NCI-H1048 (cell line): Measurements from ENCODE around the gene RABEP2.
"Not testable (repeated sequence)": the region's sequence is repeated elsewhere in the genome, so short reads cannot be mapped to it uniquely, and the experiment has no call there.

Source experiments
- DNase-seq: peaks from one replicate; lab custom pipeline; 2025; lab: John Stamatoyannopoulos, UW

The RABEP2 gene

DNA sequence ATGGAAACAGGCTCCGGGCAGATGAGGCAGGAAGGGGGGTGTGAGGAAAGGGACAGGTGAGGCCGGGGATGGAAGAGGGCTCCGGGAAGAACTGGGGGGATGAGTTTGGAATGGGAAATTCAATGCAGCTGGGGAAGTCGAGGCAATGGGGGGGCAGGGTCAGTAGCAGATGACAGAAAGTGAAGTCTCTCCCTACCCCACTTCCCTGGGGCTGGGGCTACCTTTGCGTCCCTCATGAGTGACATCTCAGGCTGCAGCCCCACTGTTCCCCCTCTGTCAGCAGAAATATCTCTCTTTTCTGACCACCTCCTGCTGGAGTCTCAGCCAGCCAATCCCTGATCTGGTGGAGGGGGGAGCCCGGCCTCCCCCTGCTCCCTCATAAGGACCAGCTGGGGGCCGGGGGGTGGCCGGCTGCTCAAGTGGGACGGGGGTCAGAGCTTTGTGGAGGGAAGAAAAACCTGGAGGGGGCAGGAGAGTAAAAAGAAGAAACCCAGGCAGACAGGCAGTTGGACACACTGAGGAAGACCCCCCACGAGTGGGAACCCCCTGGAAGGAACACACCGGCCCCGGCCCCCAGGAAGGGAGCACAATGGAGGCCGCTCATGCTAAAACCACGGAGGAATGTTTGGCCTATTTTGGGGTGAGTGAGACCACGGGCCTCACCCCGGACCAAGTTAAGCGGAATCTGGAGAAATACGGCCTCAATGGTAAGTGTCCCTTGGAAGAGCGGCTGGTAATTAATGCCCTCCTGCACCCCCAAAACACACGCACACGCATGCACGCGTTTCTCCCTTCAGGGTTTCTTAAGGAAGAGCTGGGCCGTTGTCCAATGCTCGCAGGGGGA is 46.7 kb downstream of the RABEP2 start, which contains the start of gene ATP2A1:
Gene ATP2A1 (plus strand): TSS at position 406 of the 844 bp plus-strand sequence. CDS start 184 bp downstream, at position 590.
- no peak for DNase-seq

DNA sequence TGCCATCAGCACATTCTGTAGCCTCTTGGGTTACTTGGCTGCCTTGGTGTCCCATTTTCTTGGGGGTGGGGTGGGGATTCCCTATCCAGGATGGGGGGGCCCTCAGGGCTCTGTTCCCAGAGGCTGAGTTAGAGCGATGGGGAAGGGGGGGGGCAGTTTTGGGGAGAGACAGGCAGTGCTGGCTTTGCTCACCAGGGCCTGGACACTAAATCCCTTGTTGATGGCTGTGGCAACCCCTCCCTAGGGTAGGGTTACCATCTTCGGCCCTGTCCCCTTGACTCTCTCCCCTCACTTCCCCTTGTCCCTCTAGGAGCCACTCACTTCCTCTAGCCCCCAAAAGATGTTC is 47.4 kb downstream of the RABEP2 start:
- no peak for DNase-seq

DNA sequence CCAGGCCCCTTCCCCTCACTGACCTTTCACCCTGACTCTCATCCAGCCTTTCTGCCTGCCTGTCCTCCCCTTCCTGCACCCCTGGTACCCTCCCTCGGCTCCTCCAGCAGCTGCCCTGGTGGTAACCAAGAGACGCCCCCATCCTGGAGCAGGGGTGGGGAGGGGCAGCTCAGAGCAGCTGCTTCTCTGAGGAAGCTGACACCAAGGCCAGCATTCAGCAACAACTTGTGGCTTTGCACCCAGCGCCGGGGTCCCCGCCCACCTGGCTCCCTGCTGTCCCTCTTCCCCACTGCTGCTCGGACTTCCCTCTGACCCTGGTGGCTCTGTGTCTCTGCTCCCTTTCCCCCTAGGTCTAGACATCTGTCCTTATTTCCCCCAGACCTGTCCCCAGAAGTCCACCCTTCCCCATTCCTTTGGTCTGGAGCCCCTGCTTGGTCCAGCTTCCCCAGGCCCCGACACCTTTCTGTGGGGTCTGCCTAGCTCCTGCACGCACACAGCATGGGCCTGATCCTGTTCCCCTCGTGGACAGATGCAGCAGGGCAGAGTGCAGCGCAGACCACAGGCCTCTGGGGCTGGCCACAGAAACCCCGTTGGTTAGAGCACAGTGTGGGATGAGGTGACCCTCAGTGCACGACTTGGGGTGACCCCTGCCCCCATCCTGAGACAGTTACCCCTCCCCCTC is 47.9 kb downstream of the RABEP2 start:
- no peak for DNase-seq

DNA sequence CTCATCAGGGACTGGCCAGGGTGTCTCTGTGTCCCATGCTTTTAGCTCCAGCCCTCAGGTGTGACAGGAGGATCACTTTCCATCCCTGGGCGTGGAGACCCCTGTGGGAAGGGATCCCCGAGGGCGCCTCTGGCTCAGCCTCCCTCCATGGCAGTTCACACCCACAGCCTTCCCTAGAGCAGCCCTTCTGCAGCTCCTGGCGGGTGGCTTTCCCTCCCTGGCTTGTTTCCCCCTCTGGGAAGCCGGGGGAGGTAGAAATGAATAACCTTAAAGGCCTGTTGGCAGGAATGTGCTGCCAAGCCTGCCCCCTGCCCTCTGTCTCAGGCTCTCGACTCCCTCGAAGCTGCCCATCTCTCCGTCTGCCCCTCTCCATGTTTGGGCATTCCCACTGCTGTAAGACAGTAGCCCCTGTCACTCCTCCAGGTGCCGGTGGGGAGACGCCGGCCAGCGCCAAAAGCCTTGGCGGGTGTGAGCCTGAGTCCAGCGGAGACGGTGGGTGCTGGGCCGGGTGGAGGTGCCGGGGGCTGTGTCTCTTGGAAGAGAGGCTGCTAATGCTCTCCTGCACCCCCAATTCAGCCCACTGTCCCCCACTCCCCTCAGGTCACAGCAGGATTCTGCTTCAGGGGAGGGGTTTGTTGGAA is 48.9 kb downstream of the RABEP2 start:
- no peak for DNase-seq

DNA sequence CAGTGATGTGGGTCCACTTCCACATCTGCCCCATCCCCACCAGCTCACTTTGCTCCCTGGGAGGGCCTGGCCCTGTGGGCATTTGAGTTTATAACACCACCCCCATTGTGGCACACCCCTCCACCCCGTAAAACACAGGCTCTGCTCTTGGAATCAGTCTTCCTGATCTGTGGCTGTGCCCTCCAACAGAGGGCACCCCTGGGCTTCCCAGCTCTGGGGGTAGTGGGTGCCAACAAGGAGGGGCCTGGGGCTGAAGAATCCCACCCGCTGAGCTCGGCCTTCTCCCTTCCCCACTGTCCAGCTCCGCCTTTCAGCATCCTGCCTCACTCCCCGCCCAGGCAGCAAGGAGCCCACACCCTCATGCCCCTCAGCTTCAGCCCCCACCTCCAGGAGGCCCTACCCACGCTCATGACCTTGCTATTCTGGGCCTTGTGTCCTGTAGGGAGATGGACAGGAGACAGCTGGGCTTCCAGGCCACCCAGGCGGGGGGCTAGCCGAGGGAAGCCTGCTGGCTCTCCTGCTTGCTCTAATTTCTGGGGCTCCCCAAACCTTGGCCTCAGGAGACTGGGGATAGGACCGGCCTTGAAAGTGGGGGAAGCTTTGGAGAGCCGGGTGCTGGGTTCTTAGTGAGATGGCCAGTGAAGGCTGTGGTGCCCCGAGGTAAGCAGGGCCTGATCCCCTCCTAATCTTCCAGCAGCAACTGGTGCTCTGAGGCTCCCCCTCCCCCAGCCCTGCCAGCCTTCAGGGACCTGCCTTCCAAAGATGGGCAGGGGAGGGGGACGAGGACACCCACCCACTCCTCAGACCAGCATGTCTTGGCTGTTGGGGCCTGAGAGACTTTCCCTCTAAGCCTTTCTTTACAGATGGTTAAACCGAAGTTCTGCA is 49.7 kb downstream of the RABEP2 start:
- DNase-seq = no peak

DNA sequence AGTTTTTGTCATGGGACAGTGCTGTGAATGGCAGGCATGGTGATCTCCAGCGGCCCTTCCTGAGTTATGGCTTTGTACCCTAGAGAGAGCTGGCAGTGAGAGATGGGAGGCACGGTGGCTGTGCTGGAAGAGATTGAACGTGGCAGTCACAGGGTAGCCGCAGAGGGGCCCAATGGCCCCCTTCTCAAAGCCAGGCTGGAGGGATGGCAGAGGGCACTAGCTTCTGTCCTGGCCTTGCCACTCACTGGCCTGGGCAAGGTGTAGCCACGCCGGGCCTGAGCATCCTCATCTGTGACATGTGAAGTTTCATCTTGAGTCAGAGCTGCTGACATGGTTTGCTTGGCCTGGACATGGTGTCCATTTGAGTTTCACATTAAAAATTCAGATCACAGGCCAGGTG is 50.6 kb downstream of the RABEP2 start:
- DNase-seq = no peak

DNA sequence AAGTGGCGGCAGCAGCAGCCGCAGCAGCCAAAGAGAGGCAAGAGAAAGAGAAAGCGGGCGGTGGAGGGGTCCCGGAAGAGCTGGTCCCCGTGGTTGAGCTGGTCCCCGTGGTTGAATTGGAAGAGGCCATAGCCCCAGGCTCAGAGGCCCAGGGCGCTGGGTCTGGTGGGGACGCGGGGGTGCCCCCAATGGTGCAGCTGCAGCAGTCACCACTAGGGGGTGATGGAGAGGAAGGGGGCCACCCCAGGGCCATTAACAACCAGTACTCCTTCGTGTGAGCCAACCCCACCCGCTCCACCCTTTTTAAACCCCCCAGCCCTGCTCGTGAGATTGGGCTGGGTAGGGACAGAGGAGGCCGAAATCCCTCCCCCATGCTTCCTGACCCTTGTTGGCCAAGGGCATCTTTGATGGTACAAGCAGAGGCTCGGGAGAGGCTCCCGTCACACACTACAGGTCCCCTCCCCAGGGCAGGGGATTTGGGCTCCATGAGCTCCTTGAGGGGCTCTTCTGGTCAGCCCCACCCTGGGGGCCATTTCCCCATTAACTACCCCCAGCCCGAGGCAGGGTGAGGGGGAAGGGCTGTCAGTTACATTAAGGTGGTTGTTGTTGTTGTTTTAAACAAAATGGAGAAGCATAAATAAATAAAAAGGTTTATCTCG is 51.4 kb downstream of the RABEP2 start:
- DNase-seq = no peak

DNA sequence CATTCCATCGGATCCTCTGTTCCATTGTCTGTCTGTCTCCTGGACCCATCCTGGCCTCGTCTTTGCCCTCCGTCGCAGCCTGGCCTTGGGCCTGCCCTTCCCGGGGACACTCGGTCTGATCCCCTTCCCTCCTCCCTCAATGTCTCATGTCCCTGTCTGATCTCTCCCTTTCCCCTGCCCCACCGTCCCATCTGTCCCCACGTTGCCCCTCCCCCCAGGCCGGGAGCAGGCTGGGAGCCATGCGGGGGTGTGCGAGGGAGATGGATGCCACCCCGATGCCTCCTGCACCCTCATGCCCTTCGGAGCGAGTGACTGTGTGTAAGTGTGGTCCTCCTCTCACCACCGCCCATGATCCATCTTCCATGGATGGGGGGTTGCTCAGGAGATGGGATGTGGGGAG is 52.1 kb downstream of the RABEP2 start:
- no peak for DNase-seq

DNA sequence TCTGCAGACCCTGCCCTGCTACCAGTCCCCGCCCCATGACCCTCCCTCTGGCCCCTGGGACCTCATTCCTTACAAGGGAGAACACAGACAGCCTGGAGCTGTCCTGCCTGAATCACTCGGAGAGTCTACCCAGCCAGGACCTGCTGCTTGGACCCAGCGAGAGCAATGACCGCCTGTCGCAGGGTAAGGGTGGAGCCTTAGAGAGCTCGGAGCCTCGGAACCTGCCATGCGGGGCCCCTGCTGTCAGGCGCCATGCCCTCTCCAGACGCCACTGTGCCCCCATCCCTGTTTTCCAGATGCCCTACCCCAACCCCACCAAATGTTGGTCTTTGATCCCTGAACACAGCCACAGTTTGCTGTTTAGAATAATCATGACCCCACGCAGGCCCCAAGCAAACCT is 55.8 kb downstream of the RABEP2 start:
- no peak for DNase-seq

DNA sequence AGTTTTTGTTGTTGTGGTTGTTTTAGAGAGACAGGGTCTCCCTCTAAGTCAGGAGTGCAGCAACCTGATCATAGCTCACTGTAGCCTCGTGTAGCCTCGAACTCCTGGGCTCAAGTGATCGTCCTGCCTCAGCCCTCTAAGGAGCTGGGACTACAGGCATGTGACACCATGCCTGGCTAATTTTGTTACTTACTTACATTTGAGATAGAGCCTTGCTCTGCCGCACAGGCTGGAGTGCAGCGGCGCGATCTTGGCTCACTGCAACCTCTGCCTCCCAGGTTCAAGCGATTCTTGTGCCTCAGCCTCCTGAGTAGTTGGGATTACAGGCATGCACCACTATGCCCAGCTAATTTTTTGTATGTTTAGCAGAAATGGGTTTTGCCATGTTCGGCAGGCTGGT is 57.4 kb downstream of the RABEP2 start:
- DNase-seq = not testable (repeated sequence)

DNA sequence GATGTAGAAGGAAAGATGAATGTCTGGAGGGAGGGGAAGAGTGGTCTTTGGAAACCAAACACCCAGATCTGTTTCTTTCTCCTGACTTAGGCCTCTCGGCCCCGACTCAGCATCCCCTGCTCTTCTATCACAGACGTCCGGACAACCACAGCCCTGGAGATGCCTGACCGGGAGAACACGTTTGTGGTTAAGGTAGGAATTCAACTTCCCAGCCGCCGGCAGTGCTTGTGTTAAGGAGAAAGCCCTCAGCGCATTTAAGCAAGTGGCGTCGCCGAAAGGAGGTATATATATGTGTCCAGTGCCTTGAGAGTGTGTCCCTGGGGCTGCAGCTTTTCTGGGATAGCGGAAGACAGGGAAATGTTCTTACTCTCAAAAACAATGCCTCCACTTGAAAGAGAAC is 57.8 kb downstream of the RABEP2 start:
- no peak for DNase-seq

DNA sequence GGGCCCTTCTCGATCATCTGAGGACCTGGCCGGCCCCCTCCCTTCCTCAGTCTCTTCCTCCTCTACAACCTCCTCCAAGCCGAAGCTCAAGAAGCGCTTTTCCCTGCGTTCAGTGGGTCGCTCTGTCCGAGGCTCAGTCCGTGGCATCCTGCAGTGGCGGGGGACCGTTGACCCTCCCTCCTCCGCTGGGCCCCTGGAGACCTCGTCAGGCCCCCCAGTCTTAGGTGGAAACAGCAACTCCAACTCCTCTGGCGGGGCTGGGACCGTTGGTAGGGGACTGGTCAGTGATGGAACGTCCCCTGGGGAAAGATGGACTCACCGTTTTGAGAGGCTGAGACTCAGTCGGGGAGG is 58.6 kb downstream of the RABEP2 start:
- no peak for DNase-seq

DNA sequence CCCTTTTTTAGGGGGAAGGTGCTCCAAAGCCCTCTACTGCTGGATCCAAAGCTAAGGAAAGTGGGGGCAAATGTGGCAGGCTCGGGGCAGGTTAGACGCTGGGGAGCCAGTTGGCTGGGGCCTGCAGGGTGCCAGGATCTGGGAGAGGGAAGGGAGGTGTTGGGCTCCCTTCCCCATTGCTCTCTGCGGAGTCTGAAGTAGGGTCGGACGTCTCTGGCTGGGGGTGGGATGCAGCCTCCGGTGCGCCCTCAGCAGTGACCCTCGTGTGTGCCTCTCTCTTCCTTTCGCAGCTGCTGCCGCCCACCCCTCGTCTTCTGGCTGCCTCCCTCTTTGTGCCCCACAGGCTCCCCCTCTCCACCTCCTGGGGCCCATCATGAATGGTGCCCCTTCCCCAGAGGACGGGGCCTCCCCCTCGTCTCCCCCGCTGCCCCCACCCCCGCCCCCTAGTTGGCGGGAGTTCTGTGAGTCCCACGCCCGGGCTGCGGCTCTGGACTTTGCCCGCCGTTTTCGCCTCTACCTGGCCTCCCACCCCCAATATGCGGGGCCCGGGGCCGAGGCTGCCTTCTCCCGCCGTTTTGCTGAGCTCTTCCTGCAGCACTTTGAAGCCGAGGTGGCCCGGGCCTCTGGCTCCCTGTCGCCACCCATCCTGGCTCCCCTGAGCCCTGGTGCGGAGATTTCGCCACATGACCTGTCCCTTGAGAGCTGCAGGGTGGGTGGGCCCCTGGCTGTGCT is 59.1 kb downstream of the RABEP2 start:
- DNase-seq = no peak

DNA sequence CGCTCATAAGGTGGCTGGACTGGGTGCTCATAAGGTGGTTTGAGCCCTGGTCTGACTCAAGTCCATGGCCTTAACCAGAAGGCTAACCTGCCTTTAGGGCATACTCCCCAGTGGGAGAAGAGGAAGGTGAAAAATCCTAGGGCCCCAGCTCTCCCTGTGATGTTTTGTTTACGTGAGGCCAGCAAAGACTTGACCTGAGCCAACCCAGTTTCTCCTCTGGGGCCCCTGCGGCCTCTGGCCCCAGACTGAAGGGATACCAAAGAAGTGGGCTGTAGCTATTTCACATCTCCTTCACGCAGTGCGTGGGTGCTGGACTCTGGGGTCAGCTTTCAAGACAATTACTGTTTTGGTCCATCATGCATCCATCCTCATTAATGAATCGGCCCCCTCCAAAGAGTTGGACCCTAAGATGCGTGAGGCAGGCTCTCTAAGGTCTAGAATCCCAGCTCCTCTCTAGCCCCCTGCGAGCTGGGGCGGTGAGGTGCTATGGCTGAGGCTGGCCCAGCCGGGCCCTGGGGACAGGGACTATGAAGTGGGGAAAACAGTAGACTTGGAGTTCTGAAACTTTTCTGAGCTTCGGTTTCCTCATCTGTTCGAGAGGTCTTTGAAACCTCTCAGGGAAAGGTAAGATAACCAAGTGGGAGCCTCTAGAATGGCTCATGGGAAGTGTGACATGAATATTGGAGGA is 59.9 kb downstream of the RABEP2 start:
- no peak for DNase-seq

DNA sequence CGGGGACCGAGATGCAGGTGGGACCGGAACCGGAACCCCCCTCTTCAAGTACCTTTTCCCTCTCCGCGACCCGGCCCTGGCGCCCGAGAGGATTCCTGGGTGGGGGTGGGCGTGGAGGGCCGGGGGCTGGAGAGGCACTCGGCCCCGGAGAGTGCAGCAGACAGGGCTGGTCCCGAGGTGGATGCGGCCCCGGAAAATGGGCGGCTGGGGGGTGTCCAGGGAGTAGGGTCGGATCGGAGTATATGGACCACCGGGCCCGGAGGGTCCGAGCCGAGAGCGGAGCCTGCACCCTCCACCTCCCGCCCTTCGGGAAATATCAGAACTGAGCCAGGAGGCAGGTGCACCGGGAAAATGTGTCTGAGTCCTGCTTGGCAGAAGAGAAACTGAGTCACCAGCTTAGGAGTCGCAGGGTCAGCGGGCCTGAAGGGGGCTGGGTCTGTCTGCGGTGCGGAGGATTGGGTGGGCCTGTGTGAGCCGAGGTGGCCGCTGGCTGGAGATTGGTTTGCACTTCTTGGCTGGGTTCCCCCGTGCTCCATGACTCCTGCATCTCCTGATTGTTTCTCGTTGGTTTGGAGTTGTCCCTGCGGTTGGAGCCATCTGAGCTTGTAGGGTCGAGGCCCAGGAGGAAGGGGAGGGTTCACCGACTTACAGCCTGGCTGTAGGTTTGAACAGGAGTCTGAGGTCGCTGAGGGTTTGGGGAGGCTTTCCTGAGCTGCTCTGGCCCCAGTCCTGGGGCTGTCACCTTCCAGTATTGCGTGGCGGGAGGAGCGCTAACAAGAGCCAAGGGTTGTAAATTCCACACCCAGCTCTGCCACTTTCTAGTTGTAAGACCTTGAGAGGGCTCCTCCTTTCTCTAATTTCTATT is 60.9 kb downstream of the RABEP2 start:
- no peak for DNase-seq

DNA sequence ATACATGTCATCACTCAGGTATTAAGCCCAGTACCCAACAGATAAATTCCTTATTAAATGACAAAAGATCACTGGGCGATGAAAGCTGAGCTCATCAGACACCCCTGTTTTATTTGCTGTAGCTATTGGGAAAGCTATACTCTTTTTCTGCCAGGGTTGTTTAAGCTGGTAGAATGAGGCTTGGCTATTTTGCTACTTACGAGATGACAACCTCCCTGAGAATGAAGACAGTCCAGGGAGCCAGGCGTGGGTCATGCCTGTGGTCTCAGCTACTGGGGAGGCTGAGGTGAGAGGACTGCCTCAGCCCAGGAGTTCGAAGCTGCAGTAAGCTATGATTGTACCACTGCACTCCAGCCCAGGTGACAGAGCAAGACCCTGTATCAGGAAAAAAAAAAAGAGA is 65.7 kb downstream of the RABEP2 start:
- no peak for DNase-seq

DNA sequence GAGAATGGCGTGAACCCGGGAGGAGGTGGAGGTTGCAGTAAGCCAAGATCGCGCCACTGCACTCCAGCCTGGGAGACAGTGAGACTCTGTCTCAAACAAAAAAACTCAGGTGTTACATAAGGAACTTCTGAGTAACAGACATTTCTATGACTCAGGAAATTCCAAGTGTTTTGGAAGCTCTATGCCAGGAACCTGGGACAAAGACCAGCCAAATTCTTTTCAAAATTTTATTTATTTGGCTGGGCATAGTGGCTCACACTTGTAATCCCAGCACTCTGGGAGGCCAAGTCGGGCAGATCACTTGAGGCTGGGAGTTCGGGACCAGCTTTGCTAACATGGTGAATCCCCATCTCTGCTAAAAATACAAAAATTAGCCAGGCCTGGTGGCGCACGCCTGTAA is 66.6 kb downstream of the RABEP2 start:
- DNase-seq = no peak
